ENCODE data around the gene STARD5.

DNA sequence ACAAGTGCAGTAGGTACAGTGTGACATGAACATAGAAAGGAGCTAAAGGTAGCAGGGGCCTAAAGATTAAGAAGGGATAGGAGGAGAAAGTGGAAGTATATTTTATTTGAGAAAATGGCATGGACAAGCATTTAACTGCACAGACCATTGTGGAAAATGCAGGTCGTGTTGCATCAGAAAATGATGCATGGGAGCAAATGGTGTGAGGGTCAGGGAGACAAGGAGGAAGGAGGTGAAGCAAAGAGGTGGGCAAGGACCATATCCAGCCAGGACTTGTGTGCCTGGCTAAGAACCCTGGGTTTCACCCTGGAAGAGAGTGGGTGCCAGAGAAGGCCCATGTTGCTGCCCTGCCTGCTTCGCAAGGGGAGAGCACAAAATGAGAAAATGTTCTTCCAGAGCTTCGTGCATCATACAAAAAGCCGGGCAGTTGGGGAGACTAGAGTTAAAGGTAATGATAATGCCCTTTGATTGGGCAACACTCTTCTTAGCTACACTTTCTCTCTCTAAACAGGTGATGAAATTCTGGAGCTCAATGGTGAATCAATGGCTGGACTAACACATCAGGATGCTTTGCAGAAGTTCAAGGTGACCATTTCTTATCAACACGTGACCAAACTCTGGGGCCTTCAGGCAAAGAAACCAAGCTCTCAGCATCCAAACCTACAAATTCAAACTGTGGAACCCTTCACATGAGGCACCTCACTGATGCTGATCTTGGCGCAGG is 45.5 kb downstream of the STARD5 start:
- TF ChIP-seq GATA2 (IDR thresholded peaks at IDR 0.05; ENCODE audit: low read depth, low read length) (no peak), GATA3 (IDR thresholded peaks at IDR 0.05; ENCODE audit: low read depth, low read length) (no peak)

All from SH-SY5Y (cell line).